RWPE1 (cell line): ENCODE results near the gene ELFN2.

Experiments
- CTCF ChIA-PET: fragments of 350-600 bp; sonication (Branson Sonifier 250); formaldehyde crosslinking; extraction: SDS; loops from one replicate; lab custom pipeline; 2021; lab: Yijun Ruan, JAX
- POLR2A ChIA-PET: fragments of 400-600 bp; formaldehyde crosslinking; extraction: SDS; loops from one replicate; lab custom pipeline; 2020; ENCODE audit warnings: antibody characterized with exemption; ENCODE audit not compliant: low non-redundant PET; lab: Yijun Ruan, JAX
- DNase-seq: peaks from one replicate; pipeline ENCODE4 v3.0.0; 2012; ENCODE audit warnings: low spot score
- H3K27ac ChIP-seq: fragments of 450-650 bp; 2 replicates; pipeline ENCODE4 v1.5.1; 2017
- CTCF ChIP-seq: fragments of 450-650 bp; conservative IDR thresholded peaks from 2 replicates; pipeline ENCODE4 v1.5.1; 2017; ENCODE audit warnings: low read depth, mild to moderate bottlenecking

ELFN2 gene

GRCh38 chr22:37355174-37355573 lies 72.1 kb downstream of the ELFN2 start:
- H3K27ac ChIP-seq = no peak overlapping the region
- ChIA-PET CTCF (interaction anchor here (0.6 kb wide), 1 partner anchor 71 kb away, joined by 4 read pairs; no protein-coding TSS in a partner anchor), POLR2A (no interaction called here)
- DNase-seq = no peak
- TF ChIP-seq CTCF = no peak

- no peak overlapping the region for H3K27ac ChIP-seq
- CTCF ChIA-PET = no interaction called here
- POLR2A ChIA-PET = no interaction called here
- no peak for TF ChIP-seq CTCF
- DNase-seq = no peak
Measured at GRCh38 chr22:37354670-37355069, 72.6 kb downstream of the ELFN2 start.

- ChIA-PET CTCF (no interaction called here), POLR2A (no interaction called here)
- TF ChIP-seq CTCF = no peak
- peak overlapping the region; percentile 60 for H3K27ac ChIP-seq
- DNase-seq = no peak
Measured at GRCh38 chr22:37354261-37354660, 73.0 kb downstream of the ELFN2 start.

GRCh38 chr22:37353839-37354238 lies 73.4 kb downstream of the ELFN2 start:
- peak overlapping the region; percentile 60 for H3K27ac ChIP-seq
- DNase-seq = peak; percentile 65
- ChIA-PET POLR2A (no interaction called here), CTCF (no interaction called here)
- TF ChIP-seq CTCF = no peak

GRCh38 chr22:37352481-37352880 lies 74.8 kb downstream of the ELFN2 start:
- CTCF ChIA-PET = no interaction called here
- no peak for DNase-seq
- POLR2A ChIA-PET = no interaction called here
- TF ChIP-seq CTCF = no peak
- H3K27ac ChIP-seq = no peak overlapping the region

- DNase-seq = no peak
- TF ChIP-seq CTCF = no peak
- CTCF ChIA-PET = interaction anchor here (1.1 kb wide), 1 partner anchor 37 kb away, joined by 3 read pairs; no protein-coding TSS in a partner anchor
- H3K27ac ChIP-seq = no peak overlapping the region
- POLR2A ChIA-PET = no interaction called here
Measured at GRCh38 chr22:37351232-37351631, 76.0 kb downstream of the ELFN2 start.
